ENCODE data around the gene UQCRC2. TPM values are rescaled to one million over a fixed set of nuclear protein-coding genes. Genes with fewer than 3 reads are reported as not detected.
"Not testable (repeated sequence)": the region's sequence is repeated elsewhere in the genome, so short reads cannot be mapped to it uniquely, and the experiment has no call there.

Gene UQCRC2
- polyA plus RNA-seq, 1 of the 3 experiments (the other 2 are of a cell fraction): 155 TPM

DNA sequence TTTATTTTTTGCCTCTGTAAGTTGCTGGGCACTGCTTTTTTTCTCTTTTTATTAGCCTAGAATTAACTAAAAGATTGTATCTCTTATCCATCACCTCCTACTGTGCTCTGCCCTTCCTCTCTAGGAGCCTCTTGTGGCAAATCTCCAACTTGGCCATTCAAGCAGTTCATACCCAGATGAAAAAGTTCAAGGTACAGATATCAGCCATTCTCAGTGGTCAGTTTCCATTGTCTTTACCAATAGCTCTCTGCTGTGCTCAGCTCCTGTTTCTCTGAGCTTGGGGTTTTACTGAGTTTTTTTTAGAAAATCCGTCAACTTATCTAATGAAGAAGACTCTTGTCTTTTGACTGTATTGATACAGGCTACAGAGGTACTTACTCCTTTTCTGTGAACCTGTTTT is 70.3 kb downstream of the UQCRC2 start:
- Histone ChIP-seq H3K4me1 (ENCODE audit: control insufficient read depth in 1 of 2, insufficient read depth in 2 of 2, low read depth in 1 of 2, low read length in 1 of 2) (peaks cover 4 to 17% of the 10 kb centered on the region in 2 experiments; a peak in 3 of 4 replicates), H3K9me3 (no peaks in the 10 kb centered on the region), H3K27me3 (ENCODE audit: insufficient read depth) (no peaks in the 10 kb centered on the region), H3K9me2 (no peaks in the 10 kb centered on the region), H3K4me2 (no peak overlapping the region), H3K4me3 (ENCODE audit: low read depth in 2 of 2, low read length in 1 of 2) (no peak overlapping the region), H3K9ac (no peak overlapping the region), H4K20me1 (ENCODE audit: insufficient read depth) (peaks cover 29% of the 10 kb centered on the region), H2AFZ (ENCODE audit: low read depth) (no peak overlapping the region), H3F3A (replicated peaks; ENCODE audit: insufficient read depth) (peaks cover 14% of the 10 kb centered on the region), H3K27ac (ENCODE audit: low read depth in 2 of 2, low read length in 1 of 2) (no peak overlapping the region), H3K79me2 (ENCODE audit: insufficient read depth) (peaks cover 78% of the 10 kb centered on the region), H3K36me3 (replicated peaks in 1 of 2; ENCODE audit: control insufficient read depth in 1 of 2, insufficient read depth in 2 of 2, low read length in 1 of 2) (no peaks in the 10 kb centered on the region)
- DNase-seq: no peak
- ChIA-PET CTCF (interaction anchor here (1.4 kb wide), 1 partner anchor 54 kb away, joined by 3 read pairs; no protein-coding TSS in a partner anchor), POLR2A (interaction anchor here (1.2 kb wide), 1 partner anchor 16 kb away, joined by 3 read pairs; no protein-coding TSS in a partner anchor)
- TF ChIP-seq RAD21 (IDR thresholded peaks at IDR 0.05; ENCODE audit: low read length) (no peak), NFIC (IDR thresholded peaks at IDR 0.05; ENCODE audit: borderline replicate concordance) (no peak), GATA2 (CRISPR knock-in tag; IDR thresholded peaks at IDR 0.05) (no peak), JUND (IDR thresholded peaks at IDR 0.05) (no peak), RFX5 (IDR thresholded peaks at IDR 0.05; ENCODE audit: low read length) (no peak), SIN3A (IDR thresholded peaks at IDR 0.05; ENCODE audit: borderline replicate concordance, low read depth, low read length) (no peak)
- TF ChIP-seq, protein P1, sequence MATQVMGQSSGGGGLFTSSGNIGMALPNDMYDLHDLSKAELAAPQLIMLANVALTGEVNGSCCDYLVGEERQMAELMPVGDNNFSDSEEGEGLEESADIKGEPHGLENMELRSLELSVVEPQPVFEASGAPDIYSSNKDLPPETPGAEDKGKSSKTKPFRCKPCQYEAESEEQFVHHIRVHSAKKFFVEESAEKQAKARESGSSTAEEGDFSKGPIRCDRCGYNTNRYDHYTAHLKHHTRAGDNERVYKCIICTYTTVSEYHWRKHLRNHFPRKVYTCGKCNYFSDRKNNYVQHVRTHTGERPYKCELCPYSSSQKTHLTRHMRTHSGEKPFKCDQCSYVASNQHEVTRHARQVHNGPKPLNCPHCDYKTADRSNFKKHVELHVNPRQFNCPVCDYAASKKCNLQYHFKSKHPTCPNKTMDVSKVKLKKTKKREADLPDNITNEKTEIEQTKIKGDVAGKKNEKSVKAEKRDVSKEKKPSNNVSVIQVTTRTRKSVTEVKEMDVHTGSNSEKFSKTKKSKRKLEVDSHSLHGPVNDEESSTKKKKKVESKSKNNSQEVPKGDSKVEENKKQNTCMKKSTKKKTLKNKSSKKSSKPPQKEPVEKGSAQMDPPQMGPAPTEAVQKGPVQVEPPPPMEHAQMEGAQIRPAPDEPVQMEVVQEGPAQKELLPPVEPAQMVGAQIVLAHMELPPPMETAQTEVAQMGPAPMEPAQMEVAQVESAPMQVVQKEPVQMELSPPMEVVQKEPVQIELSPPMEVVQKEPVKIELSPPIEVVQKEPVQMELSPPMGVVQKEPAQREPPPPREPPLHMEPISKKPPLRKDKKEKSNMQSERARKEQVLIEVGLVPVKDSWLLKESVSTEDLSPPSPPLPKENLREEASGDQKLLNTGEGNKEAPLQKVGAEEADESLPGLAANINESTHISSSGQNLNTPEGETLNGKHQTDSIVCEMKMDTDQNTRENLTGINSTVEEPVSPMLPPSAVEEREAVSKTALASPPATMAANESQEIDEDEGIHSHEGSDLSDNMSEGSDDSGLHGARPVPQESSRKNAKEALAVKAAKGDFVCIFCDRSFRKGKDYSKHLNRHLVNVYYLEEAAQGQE (IDR thresholded peaks at IDR 0.05; ENCODE audit: low read depth, low read length): no peak
- WGBS (ENCODE audit: low lambda C conversion rate): 84% methylated on average over 1 of the region's 1 CpG

DNA sequence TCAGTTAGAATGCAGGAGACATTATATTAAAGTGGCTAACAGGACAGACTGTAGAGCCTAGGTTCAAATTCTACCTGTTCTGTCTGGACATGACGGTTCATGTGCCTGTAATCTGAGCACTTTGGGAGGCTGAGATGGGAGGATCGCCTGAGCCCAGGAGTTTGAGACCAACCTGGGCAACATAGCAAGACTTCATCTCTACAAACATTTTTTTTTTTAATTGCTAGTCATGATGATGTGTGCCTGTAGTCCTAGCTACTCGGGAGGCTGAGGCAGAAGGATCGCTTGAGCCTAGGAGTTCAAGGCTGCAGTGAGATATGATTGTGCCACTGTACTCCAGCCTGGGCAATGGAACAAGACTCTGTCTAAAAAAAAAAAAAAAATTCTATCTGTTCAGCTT is 71.6 kb downstream of the UQCRC2 start:
- Histone ChIP-seq H3K4me1 (ENCODE audit: control insufficient read depth in 1 of 2, insufficient read depth in 2 of 2, low read depth in 1 of 2, low read length in 1 of 2) (peaks cover 0 to 17% of the 10 kb centered on the region in 2 experiments; a peak in 2 of 4 replicates), H4K20me1 (ENCODE audit: insufficient read depth) (peaks cover 18% of the 10 kb centered on the region), H3F3A (replicated peaks; ENCODE audit: insufficient read depth) (peaks cover 12% of the 10 kb centered on the region), H3K79me2 (ENCODE audit: insufficient read depth) (peaks cover 82% of the 10 kb centered on the region)
- H3K9me2 ChIP-seq; H3K36me3 ChIP-seq (replicated peaks in 1 of 2; ENCODE audit: control insufficient read depth in 1 of 2, insufficient read depth in 2 of 2, low read length in 1 of 2); DNase-seq; POLR2A ChIA-PET; H3K27me3 ChIP-seq (ENCODE audit: insufficient read depth); H3K9me3 ChIP-seq; H3K4me3 ChIP-seq (ENCODE audit: low read depth in 2 of 2, low read length in 1 of 2); H2AFZ ChIP-seq (ENCODE audit: low read depth); H3K27ac ChIP-seq (ENCODE audit: low read depth in 2 of 2, low read length in 1 of 2); H3K4me2 ChIP-seq; H3K9ac ChIP-seq; CTCF ChIA-PET: not testable (repeated sequence)
- 100% methylated on average over 4 of the region's 4 CpGs for WGBS (ENCODE audit: low lambda C conversion rate)

DNA sequence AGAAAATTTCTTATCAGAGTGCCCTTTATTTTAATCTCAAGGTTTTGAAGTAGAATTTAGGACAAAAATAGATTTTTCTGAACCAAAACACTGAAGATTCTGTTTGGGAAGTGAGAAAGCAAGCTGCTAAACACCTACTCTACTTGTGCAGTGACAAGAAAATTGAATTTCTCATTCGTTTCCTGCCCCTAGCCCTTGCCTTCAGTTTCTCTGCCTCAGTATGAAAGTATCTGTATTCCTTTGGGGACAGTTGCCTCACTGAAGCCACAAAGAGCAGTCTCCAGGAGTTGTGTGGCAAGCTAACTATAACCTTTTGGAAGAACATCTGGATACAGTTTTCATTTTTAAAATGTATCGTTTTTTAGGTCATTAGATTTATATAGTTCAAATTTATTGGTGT is 74.5 kb downstream of the UQCRC2 start:
- no peak for DNase-seq
- POLR2A ChIA-PET: no interaction called here
- no peak overlapping the region for H3K27ac ChIP-seq (ENCODE audit: low read depth in 2 of 2, low read length in 1 of 2)

More for the DNA sequence above, 74.5 kb downstream of the UQCRC2 start:
- peaks cover 12% of the 10 kb centered on the region for H3F3A ChIP-seq (replicated peaks; ENCODE audit: insufficient read depth)
- no peak overlapping the region for H3K4me3 ChIP-seq (ENCODE audit: low read depth in 2 of 2, low read length in 1 of 2)
- WGBS (ENCODE audit: low lambda C conversion rate): 79% methylated on average over 2 of the region's 2 CpGs
- peaks cover 77% of the 10 kb centered on the region for H3K79me2 ChIP-seq (ENCODE audit: insufficient read depth)
- H2AFZ ChIP-seq (ENCODE audit: low read depth): no peak overlapping the region
- no peak overlapping the region for H3K9ac ChIP-seq
- H3K9me3 ChIP-seq: no peaks in the 10 kb centered on the region
- H3K4me1 ChIP-seq (ENCODE audit: control insufficient read depth in 1 of 2, insufficient read depth in 2 of 2, low read depth in 1 of 2, low read length in 1 of 2): peaks cover 0 to 17% of the 10 kb centered on the region in 2 experiments; a peak in 1 of 4 replicates
- CTCF ChIA-PET: no interaction called here
- peaks cover 18% of the 10 kb centered on the region for H4K20me1 ChIP-seq (ENCODE audit: insufficient read depth)
- TF ChIP-seq, protein P1 (IDR thresholded peaks at IDR 0.05; ENCODE audit: low read depth, low read length): no peak
- TF ChIP-seq FOSL2 (IDR thresholded peaks at IDR 0.05; ENCODE audit: borderline replicate concordance, low read depth) (no peak), NFIC (IDR thresholded peaks at IDR 0.05; ENCODE audit: borderline replicate concordance) (no peak)
- TF ChIP-seq, protein P2, sequence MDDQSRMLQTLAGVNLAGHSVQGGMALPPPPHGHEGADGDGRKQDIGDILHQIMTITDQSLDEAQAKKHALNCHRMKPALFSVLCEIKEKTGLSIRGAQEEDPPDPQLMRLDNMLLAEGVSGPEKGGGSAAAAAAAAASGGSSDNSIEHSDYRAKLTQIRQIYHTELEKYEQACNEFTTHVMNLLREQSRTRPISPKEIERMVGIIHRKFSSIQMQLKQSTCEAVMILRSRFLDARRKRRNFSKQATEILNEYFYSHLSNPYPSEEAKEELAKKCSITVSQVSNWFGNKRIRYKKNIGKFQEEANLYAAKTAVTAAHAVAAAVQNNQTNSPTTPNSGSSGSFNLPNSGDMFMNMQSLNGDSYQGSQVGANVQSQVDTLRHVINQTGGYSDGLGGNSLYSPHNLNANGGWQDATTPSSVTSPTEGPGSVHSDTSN (IDR thresholded peaks at IDR 0.05): no peak
- TF ChIP-seq, protein P3, sequence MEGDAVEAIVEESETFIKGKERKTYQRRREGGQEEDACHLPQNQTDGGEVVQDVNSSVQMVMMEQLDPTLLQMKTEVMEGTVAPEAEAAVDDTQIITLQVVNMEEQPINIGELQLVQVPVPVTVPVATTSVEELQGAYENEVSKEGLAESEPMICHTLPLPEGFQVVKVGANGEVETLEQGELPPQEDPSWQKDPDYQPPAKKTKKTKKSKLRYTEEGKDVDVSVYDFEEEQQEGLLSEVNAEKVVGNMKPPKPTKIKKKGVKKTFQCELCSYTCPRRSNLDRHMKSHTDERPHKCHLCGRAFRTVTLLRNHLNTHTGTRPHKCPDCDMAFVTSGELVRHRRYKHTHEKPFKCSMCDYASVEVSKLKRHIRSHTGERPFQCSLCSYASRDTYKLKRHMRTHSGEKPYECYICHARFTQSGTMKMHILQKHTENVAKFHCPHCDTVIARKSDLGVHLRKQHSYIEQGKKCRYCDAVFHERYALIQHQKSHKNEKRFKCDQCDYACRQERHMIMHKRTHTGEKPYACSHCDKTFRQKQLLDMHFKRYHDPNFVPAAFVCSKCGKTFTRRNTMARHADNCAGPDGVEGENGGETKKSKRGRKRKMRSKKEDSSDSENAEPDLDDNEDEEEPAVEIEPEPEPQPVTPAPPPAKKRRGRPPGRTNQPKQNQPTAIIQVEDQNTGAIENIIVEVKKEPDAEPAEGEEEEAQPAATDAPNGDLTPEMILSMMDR (IDR thresholded peaks at IDR 0.05): no peak
- no peaks in the 10 kb centered on the region for H3K9me2 ChIP-seq
- no peaks in the 10 kb centered on the region for H3K27me3 ChIP-seq (ENCODE audit: insufficient read depth)
- H3K4me2 ChIP-seq: no peak overlapping the region
- H3K36me3 ChIP-seq (replicated peaks in 1 of 2; ENCODE audit: control insufficient read depth in 1 of 2, insufficient read depth in 2 of 2, low read length in 1 of 2): peaks cover 0 to 15% of the 10 kb centered on the region in 2 experiments
